GM21515 (cell line): Measurements from ENCODE around the gene HLCS.

Experiments used
- ATAC-seq: cut with Tn5 transposase; IDR thresholded peaks from one replicate; pipeline ENCODE4 v1.9.1; 2021; ENCODE audit not compliant: unreplicated experiment

Gene HLCS

DNA sequence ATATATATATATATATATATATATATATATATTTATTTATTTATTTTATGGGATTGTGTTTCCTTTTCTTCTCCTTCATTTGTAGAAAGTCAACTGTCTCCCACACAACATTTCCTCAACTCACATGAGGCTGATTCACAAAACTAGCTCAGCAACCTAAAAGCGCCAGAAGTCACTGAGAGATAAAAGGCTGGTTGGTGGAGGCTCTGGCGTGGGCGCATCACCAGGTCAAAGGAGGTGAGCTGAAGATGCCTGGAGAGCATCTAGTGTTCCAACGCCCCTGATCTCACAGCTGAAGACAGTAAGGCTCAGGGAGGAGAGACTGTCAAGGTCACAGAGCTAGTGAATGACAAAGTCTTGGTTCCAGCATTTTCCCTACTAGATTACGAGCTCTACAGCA is 78.0 kb downstream of the HLCS start:
- no peak for ATAC-seq

DNA sequence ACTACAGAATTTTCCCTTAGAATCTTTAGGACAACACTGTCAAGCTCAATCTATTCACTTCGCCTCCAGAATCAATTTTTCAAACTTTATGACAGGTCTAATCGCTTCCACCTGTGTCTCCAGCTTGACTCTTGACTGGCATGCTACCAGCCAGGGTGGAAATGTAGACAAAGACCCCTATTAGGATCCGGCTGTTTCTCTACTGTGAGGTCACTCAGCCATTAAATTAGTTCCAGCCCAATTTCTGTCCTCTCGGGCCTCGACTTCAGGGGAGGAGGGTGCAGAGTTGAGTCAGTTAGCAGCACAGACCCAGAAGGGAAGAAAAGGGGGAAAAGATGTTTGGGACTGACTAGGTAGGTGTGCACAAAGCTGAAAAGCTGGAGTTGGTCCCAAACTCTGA is 78.5 kb downstream of the HLCS start:
- no peak for ATAC-seq

DNA sequence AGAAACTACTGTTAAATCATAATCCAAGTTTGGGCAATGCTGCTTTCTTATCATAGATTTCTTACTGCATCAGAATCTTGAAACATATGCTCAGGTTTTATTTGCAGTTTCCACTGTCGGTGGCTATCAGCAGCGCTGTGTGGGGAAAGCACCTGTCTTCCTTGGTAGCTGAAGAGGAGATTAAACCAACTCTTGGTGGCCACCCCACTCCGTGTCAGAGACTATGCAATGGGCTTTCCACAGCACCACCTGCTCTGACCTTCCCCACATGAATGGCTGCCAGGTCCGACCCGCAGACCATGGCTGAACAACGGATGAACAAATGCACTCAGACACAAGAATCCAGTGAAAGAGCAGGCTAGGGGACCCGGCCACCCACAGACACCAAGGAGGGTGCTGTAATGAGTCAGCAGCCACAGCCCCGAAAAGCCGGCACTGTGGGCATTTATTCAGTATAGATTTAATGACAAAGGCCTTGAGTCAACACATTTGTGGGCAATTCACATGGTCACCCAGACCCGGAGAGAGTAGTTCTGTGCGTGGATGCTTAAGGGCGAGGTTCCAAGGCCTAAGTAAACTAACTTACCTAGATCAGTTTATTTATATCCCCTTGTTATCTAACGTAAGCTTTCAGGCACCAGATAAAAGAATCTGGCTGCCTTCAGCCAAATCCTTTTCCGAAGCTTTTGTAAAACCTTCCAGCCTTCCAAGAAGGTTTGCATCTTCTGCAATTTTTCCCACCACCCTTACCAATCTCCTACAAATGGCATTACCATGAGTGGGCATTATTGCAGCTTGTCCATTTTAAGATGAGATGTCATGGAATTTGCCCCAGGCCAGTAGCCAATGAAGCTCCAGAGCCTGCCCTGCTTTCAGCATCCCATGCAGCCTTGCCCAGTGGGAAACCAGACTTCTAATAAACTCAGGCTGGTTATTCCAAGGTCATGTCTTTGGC is 82.7 kb downstream of the HLCS start:
- no peak for ATAC-seq

DNA sequence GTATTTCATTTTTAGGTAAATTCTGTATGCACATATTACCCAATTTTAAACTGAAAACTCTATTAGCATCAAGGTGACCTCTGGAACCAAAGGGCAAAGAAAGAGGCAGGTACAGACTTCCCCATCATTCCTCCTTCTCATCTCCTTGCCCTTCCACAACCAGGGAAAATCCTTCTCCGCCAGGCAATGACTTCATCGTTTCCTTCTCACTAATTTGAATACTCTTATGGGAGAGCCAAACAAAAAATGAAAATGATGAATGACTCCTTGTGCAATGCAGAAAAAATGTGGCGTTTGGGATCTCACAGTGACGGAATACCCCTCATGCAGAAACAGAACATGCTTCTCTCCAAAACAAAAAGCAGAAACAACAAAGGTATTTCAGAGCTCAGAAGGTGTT is 83.7 kb downstream of the HLCS start:
- ATAC-seq: no peak

DNA sequence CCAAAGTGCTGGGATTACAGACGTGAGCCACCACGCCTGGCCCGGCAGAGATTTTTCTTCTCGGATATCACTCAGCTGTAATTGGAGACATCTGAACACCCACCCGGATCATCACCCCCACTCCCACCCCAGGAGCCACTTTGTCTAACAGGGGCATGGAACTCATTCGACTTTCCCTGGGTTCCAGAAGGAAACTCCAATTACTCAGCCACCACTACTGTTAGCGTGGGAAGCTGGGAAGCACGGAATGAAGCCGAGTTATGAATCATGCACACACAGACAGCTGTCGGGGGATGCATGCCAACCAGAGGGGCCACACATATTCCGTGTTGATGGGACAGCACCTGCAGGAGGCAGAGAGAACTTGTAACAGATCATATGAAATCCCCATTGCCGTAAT is 85.2 kb downstream of the HLCS start:
- ATAC-seq: no peak

DNA sequence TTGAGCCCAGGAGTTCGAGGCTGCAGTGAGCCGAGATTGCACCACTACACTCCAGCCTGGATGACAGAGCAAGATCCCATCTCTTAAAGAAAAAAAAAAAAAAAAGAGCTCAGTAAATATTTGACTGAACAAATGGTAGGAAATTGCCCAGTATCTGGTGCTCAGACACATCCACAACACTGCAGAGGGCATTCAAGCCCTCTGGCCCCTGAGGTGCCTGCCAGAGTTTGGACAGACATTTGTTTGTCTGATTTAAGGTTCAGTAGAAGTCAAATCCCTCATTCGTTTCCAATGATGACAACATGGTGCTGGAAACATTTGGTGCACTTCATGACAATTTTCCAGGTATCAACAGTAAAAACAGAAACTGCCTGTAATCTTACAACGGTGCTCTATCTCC is 86.6 kb downstream of the HLCS start:
- ATAC-seq: no peak

DNA sequence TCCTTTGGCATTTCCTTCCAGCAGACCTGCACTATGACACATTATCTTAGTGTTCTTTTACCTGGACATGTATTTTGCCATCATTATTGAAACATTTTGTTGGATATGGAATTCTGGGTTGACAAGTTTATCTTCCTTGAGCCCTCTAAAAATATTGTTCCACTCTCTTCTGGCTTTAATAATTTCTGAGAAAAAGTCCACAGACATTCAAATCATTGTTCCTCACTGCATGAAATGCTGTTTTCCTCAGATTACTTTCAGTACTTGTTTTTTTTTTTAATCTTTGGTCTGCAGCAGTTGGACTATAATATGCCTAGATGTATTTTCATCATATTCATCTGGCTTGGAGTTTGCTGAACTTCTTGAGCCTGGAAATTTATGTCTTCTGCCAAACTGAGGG is 88.7 kb downstream of the HLCS start:
- no peak for ATAC-seq

DNA sequence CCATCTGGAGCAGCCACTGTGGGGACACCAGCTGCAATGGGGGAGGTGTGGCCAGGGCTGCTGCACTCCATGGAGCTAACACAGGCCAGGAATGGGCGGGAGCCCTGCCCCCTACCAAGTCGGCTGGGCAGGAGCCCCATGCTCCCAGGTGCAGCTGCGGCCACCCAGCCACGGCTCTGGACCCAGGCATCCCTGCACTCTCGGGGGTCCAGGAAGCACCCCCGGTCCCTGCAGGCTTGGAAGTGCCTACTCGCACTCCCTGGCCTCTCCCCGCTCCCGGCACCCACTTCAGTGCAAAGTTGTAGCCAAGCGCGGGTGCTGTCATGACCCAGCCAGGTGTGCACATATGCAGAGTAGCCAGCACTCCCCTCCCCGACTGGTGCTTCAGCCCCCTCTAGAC is 91.8 kb downstream of the HLCS start:
- no peak for ATAC-seq

DNA sequence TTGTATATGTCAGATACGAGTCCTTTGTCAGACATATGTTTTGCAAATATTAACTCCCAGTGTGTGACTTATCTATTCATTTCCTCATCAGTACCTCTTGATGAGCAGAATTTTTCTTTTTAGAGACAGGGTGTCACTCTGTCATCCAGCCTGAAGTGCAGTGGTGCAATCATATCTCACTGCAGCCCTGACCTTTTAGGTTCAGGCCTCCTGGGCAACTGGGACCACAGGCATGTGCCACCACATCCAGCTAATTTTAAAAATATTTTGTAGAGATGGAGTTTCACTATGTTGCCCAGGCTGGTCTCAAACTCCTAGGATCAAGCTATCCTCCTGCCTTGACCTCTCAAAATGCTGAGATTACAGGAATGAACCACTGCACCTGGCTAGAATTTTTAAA is 93.0 kb downstream of the HLCS start:
- ATAC-seq: no peak

DNA sequence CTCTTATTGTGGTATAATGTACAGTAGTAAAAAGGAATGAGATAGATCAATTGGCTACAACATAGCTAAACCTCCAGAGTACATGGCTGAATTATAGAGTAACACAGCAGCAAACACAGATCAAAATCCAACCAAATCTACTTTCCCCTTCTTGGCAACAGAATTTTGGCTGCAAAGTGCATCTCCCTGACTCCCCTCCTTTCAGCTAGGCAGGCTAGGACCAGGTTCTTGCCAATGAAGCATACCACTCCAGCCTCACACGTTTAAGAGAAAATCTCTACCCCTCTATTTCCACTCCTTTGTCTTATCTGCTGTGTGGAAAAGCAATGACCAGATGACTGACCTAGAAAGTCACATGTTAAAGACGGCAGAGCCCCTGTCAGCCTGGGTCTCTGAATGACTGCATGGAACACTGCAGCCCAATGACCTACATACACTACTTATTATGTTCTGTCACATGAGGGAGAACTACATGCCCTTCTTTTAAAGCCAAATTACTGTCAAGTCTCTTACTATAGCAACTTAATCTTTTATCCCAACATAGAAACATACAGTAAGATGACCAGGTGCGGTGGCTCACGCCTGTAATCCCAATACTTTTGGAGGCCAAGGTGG is 99.1 kb downstream of the HLCS start:
- ATAC-seq: no peak

DNA sequence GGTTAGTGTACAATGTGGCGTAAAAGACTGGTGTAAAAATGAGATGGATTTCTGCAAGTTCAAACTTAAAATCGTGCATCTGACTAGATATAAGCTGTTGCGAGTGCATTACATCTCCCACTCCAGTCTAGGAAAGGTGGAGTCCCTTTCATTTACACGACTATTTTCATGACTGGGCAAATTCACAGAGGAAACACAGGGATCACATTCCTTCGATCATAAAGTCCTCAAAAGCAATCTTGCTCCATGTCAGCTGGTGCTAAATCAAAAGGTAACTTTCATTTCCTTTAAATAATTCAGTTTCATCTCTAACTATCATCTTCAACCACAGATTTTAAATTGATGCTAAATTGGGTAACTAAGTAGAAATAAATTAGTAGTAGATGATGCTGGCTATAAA is 100.0 kb downstream of the HLCS start:
- no peak for ATAC-seq

DNA sequence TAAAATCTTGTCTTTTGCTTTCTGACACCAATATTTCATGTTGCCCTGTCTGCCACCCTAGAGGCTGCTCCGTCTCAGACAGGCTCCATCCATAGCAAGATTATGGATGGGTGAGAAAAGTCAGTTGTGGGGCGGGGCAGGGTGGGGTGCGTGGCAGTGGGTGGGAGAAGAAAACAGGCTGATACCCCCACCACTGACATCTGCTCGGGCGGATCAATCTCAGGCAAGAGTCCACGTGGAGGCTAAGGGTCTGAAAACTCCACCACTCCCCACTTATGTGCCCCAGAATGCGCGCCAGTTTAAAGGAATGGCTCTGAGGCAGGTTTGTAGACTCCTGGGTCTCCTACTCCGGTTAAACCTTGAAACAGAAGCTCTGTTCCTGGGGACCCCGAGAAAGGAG is 101.5 kb downstream of the HLCS start:
- no peak for ATAC-seq

DNA sequence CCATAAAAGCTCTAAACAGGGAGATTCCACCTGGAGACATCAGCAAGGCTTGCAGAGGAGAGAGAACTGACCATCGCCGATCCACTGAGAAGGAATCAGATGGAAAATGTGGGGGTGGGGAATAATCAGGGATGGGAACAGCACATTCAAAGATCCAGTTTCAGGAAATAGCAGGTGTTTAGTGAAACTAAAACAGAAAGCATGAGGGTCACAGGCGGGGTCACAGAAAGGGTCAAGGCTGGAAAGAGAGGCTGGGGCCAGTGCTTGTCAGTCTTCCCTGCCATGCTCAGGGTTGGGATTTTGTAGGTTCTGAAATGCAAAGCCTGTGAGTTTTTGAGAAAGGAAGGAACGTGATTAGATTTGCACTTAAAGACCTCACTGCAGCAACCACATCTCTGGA is 103.2 kb downstream of the HLCS start:
- ATAC-seq: no peak

DNA sequence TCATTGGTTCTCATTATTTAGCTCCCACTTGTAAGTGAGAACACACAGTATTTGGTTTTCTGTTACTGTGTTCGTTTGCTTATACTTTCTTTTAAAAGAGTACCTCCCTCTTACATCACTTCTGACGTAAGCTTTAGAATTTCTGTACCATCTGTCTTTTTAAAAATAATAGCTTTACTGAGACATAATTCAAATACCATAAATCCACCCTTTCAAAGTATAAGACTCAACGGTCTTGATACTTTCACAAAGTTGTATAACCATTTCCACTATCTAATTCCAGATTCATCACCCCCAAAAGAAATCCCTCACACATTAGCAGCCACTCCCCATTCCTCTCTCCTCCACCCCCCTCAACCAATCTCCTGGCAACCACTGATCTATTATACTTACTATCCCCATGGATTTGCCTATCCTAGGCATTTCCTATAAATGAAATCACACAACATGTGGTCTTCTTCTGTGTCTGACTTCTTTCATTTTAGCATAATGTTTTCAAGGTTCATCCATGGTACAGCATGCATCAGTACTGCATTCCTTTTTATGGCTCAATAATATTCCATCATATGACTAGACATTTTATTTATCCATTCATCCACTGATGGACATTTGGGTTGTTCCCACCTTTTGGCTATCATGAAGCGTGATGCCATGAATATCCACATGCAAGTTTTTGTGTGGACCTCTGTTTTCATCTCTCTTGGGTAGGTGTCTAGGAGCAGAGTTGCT is 104.7 kb downstream of the HLCS start:
- no peak for ATAC-seq

DNA sequence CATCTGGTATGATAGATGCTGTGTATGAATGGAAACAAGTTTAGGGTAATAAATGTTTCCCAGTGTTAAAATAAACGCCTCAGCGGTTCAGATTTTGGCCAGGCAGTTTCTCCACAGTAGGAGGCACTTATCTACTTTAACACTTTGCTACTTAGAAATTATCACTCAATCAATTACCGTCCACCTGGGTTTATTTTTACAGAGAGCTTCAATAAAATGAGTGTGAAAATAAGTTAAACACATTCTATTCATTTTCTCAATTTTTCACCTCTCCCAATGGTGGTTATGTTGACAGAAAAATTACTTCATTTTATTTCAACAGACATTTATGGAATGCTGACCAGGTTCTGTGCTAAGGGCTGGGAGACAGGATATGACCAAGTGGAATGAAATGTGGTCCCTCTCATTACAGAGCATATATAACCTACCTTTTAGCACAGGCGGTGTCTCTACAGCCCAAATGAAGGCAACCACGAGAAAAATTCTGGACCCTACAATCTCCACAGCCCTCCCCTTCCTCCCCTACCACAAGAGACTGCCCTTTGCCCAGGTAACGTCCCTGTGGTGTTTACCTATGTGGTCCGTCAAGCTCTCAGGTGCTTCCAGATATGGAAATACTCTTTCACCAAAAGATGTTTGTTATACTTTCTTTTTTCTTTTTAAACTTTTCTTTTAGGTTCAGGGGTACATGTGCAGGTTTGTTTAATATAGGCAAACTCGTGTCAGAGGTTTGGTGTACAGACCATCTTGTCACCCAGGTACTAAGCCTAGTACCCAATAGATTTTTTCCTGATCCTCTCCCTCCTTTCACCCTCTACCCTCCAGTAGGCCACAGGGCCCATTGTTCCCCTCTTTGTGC is 105.5 kb downstream of the HLCS start:
- ATAC-seq: no peak

DNA sequence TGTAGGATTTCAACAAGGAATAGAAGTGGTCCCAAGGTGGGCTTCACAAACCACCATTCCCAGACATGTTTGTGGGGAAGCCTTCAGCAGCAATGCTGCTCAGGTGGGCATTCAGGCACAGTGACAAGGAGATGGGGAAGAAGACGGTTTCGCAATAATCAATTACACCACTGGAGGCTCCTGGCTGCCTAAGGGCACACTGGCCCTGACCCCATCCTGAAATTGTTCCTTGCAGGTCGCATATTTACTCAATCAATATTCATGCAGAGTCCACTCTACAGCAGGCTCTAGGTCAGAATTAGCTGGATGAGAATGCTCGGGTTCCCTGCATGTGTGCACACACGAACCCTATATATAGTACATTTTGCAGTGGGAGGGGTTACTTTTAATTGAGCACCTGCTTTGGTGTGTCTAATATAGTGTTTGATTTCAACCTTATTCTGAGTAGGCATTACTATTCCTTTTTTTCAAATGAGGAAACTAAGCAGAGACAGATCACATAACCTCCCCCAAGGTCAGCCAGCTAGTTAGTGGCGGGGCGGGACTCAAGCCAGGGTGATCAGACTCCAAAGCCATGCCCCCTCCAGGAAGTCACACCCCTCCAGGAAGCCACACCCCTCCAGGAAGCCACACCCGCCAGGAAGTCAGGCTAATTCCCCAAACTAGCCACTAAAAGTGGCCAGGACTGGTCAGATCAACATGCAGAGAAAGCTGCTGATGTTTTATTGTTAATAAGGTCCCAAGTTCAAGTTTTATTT is 106.5 kb downstream of the HLCS start:
- ATAC-seq: no peak

DNA sequence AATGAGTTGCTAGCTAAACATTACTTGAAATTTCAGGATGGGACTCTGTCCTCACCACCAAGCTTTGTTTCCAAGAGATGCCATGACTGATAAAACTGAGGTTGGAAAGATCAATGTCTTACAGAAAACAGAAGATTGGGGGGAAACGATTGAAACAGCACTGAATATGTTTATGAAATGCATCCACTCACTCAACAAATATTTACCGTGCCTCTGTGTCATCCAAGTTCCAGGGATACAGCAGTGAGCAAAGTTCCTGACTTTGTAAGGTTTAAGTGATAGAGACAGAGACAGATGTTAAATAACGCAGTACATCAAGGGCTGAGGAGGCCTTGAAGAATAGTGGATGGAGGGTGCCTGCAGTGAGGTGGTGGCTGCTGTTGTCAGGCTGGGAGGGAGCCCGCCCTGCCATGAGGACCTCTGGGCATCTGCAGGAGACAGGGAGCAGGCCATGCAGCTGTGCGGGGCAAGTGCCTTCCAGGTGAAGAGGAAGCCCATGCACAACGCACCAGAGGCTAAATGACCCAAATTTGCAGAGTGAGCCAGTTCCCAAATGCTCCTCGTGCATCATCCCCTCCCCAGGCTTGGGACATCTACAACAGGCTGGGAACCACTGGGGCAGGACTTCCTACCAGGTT is 108.0 kb downstream of the HLCS start:
- no peak for ATAC-seq

DNA sequence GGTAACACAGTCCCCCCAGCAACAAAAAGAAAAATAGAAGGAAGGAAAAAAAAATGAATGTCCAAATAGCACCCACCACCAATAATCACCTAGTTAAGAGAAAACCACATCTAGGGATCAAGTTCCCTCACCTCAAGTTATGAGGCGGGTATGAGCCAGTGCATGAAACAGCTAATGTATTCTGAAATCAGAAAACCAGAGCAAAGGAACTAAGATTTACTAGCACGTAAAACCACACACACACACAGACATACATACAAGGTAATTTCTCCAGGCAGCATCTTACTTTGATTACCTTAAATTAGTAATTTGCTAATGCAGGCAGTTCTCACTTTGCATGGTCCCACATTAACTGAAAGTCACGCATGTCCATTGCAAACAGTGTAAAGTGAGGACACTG is 109.8 kb downstream of the HLCS start:
- ATAC-seq: no peak

DNA sequence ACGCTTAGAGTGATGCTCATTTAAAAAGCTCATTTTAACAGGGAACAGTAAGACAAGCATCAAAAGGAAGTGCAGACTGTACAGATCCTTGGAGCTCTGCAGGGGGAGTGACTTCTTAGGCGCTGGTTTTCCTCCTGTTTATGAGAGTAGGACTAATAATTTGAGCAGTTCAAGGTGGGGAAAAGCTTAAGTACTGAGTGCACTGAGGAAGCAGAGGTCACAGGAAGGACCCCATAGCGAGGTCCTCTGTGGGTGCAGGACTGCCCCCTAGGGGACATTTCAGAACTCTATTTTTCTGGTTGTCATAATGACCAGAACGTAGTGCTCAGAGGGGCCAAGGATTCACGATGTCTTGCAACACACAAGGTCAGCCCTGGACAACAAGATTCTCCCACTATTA is 112.1 kb downstream of the HLCS start:
- ATAC-seq: no peak

DNA sequence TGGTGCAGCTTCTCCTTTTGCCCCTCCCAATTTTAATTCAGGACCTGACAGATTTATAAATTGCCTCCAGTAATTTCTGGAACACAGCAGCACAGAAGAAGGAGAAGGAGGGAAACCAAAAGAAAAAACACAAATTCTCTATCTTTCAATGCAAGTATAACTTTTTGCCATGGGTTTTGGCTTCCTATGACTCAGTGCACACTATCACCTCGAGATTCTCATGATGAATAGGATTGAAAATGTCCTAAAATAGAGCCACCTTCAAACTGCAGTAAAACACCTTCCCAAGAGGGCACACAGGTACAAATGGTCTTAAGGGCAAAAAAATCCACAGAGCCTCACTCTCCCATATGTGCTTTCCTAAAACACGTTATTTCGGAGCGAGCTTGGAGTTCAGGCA is 113.6 kb downstream of the HLCS start:
- no peak for ATAC-seq
